22Rv1 (cell line): ENCODE measurements around the gene WDR86.

ENCODE experiments used
- H3K27ac ChIP-seq: fragments of 450-650 bp; 2 replicates; pipeline ENCODE4 v1.5.1; 2017
- ZFX ChIP-seq: fragments of 450-650 bp; IDR thresholded peaks from 2 replicates; pipeline ENCODE4 v1.6.1; 2017; ENCODE audit warnings: antibody characterized with exemption, borderline replicate concordance
- TF ChIP-seq, protein P1 (sequence below): fragments of 450-650 bp; IDR thresholded peaks from 2 replicates; pipeline ENCODE4 v1.5.1; 2017; ENCODE audit warnings: mild to moderate bottlenecking

Gene WDR86

DNA sequence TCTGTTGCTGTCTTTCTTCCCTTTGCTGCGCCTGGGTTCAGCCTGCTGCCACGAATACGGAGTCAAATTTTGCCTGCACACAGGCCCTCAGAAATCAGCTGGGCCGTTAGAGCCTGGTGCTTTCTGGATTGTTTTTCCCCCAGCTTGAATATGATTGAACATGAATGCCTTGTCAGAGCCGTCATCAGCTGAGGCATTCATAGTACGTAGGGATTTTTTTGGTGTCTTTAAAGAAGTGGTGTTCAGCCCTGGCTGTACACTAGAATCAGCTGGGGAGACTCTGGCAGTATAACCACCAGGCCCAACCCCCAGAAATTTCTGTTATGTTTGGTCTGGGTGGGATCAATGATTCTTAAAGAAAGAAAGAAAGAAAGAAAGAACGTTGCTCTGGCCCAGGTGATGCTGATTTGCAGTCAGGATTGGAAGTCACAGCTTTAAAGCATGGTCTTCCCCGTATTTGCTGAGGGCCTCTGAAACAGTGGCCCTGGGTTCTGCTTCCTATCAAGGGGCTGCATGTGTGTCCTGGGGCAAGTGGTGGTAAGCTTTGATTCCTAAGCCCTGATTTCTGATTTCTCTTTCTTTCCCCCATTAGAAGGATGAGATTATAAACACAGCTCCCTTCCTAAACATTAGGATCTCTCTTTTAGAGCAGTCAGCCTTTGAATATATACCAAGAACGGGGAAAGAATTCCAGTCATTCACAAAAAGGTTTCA, 43.5 kb downstream of the WDR86 start:
- TF ChIP-seq, protein P1, sequence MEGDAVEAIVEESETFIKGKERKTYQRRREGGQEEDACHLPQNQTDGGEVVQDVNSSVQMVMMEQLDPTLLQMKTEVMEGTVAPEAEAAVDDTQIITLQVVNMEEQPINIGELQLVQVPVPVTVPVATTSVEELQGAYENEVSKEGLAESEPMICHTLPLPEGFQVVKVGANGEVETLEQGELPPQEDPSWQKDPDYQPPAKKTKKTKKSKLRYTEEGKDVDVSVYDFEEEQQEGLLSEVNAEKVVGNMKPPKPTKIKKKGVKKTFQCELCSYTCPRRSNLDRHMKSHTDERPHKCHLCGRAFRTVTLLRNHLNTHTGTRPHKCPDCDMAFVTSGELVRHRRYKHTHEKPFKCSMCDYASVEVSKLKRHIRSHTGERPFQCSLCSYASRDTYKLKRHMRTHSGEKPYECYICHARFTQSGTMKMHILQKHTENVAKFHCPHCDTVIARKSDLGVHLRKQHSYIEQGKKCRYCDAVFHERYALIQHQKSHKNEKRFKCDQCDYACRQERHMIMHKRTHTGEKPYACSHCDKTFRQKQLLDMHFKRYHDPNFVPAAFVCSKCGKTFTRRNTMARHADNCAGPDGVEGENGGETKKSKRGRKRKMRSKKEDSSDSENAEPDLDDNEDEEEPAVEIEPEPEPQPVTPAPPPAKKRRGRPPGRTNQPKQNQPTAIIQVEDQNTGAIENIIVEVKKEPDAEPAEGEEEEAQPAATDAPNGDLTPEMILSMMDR = no peak
- TF ChIP-seq ZFX = no peak
- H3K27ac ChIP-seq = no peak overlapping the region

DNA sequence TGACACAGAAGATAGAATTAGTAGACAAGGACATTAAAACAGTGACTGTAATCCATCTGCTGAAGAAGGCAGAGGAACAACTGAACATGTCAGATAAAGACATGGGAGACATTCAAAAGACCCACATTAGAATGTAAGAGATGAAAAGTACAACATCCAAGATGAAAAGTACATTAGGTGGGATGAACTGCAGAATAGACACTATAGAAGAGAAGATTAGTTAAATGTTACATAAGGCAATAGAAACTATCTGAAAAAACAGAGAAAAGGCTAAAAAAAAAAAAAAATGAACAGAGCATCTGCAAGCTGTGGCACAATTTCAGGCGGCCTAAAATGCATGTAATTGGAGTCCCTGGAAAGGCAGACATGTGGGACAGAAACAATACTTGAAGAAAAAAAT, 46.7 kb downstream of the WDR86 start:
- no peak overlapping the region for H3K27ac ChIP-seq
- no peak for TF ChIP-seq ZFX
- TF ChIP-seq, protein P1 = no peak

DNA sequence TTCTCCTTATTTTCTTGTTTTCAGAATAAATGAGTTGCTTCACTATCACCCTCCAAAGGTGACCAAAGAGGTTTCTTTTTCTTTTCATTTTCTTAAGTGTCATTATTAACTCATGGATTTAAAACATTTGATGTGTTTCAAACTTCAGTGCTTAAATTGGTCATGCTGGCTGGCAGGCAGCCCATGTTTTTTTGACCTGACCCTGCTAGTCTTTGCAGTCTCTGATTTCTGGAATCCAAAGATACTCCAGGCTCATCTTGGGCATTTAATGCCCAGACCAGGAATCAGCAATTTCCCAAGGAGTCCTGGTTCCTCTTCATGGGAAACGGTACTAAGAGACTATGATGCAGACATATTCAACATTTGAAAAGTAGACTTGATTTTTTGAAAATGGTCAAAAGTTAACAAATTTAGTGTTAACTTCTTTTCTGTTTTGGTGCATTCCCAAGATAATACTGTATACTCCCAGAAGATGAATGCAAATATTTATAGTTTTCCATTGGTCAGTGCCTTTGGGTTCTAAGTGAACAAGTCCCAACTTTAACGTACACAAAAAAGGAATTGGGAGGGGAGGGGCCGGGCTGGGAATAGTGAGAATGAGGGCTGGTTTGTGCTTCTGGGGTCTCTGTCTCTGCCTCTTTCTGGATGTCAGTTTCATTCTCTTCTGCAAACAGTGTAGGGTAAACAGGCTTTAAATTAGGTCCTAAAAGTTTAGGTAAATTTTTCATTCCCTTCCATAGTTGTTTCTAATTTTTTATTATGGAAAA, 48.5 kb downstream of the WDR86 start:
- no peak for TF ChIP-seq ZFX
- TF ChIP-seq, protein P1 = no peak
- no peak overlapping the region for H3K27ac ChIP-seq

DNA sequence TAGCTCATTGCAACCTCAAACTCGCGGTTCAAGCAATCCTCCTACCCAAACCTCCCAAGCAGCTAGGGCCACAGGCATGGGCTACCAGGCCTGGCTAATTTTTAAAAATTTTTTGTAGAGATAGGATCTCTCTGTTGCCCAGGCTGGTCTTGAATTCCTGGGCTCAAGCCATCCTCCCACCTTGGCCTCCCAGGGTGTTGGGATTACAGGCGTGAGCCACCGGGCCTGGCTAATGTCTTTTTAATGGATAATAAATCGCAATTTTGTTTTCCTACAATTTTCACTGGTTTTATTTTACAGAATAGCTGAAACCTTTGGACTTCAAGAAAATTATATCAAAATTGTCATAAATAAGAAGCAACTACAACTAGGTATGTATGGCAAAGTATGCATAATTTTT, 57.3 kb downstream of the WDR86 start:
- H3K27ac ChIP-seq = no peak overlapping the region

DNA sequence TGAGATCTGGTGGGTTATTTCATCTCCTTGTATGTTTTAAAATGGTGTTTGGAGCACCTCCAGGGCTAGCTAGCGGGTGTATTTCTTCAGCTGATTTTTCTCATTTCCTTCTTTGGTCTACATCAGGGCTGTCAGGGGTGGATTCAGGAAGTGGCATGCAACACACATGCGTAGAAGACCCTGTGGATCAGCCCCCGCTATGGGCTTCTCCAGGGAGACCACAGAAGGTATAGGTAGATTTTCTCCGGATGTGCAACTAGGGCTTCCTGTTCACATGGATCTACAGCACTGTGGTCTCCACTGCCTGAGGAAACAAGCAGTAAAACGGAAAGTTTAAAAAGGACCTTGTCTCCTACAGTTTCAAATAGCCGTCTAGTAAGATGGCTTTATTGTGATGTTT, 57.9 kb downstream of the WDR86 start:
- H3K27ac ChIP-seq = no peak overlapping the region
- no peak for TF ChIP-seq ZFX
- TF ChIP-seq, protein P1 = no peak

More for the DNA sequence above, 57.3 kb downstream of the WDR86 start:
- TF ChIP-seq, protein P1 = no peak
- no peak for TF ChIP-seq ZFX

DNA sequence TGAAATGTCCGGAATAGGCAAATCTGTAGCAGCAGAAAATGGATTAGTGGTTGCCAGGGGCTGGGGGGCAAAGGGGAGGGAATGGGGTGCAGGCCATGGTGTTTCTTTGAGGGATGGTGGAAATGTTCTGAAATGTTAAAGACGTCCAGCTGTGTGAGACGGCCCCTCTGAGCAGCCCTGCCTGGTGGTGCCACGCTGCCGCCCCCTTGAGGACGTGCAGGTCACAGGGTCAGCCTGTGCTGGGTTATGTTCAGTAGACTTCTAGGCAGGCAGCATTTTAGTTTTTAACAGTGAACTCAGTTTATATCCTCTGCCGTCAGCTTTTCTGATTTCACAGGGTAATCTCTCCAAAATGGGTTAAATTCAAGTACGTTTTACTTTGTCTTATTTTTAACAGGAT, 58.8 kb downstream of the WDR86 start:
- H3K27ac ChIP-seq = no peak overlapping the region
- TF ChIP-seq ZFX = no peak
- TF ChIP-seq, protein P1 = peak; percentile 38

DNA sequence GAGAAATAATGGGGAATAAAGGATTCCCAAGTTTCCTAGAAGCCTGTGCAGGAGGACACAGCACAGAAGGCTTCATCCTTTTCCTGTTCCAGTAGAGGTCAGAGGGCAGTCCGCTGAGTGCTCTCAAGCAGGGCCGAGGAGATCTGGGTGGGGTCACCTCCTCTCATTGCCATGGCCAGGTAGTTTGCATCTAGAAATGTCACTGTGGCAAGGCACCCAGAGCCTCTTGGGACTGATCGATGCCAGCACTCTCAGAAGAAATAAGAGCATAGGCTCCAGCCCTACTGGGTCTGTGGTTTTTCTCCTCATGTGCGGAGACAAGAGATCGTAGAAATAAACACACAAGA, 60.4 kb downstream of the WDR86 start:
- no peak overlapping the region for H3K27ac ChIP-seq
- TF ChIP-seq, protein P1 = no peak
- TF ChIP-seq ZFX = no peak
